GM21529 (cell line): ENCODE data around the gene MMUT.
A peak's percentile ranks its signal among the peaks of the same experiment; 100 is the strongest.
"Not testable (repeated sequence)": the region's sequence is repeated elsewhere in the genome, so short reads cannot be mapped to it uniquely, and the experiment has no call there.

Source experiments
- ATAC-seq: cut with Tn5 transposase; IDR thresholded peaks from one replicate; pipeline ENCODE4 v1.9.1; 2021; ENCODE audit not compliant: unreplicated experiment

MMUT gene

DNA sequence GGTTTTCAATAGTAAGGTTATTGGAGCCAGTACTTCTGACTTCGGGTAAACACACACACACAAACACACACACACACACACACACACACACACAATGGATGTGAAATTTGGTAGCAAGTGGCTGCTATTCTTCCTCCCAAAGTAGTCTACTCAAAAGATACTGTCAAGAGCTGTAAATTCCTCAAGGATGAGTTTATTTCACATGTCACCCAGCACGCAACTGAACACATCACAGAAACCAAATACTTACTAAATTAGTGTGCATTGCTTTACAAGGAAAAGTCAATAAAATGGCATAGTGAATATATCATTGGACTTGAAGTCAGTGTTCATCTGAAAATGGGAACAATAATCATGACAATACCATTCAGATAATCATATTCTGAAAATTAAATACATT lies 32.9 kb downstream of the MMUT start:
- ATAC-seq: no peak

GRCh38 chr6:49423817-49424216 lies 39.2 kb downstream of the MMUT start:
- ATAC-seq: no peak

- no peak for ATAC-seq
These were observed 46.9 kb downstream of the MMUT start for GRCh38 chr6:49416195-49416594.

GRCh38 chr6:49415358-49415757 lies 47.7 kb downstream of the MMUT start:
- ATAC-seq: no peak

DNA sequence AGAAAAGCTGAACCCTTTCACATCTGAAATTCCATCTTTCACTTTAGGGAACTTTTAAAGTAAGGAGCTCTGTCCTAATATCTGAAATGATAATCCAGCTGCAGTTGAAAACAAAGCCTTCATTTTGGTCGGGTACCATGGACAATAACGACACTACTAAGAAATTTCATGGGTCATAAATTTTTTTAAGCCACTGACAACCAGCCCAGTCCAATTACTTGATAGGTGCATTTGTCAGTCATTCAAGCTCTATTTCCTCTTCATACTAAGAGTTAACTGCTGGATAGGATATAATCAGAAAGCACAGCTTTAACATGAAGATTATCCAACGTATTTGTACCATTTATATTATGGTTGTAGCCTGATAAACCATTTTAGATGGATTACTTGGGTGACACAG lies 52.5 kb downstream of the MMUT start:
- no peak for ATAC-seq

GRCh38 chr6:49409951-49410542 lies 53.0 kb downstream of the MMUT start:
- peak; percentile 94 for ATAC-seq

DNA sequence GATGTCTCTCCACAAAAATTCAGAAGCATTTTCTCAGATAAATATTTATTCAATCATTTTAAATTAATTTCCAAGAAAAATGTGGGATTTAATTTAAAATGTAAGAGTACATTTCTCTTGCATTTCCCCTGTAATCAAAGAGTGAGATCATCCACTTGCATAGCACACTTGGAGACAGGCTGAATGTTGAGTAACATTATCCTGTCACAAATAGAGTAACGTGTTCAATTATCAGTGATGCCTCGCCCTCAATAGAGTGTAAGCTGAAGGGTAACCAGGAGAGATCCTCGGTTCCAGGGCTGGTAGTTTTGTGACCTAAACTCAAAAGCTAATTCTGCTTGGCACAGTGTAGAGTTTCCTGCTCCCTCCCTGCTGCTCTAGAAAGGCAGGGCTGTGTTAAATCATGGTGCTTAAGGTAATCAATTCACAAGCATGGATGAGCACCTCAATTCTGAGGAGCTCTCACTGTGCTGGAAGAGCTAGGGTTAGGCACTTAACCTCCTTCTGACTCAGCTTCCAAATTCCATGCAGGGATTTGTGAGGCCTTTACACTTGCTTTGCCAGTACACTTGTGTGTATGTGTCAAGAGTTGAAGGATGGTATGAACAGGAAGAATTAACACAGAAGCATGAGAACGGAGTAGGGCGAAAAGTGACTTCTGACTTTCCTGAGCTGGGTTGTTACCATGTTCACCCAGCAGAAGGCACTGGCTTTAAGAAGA lies 56.6 kb downstream of the MMUT start:
- ATAC-seq: no peak

DNA sequence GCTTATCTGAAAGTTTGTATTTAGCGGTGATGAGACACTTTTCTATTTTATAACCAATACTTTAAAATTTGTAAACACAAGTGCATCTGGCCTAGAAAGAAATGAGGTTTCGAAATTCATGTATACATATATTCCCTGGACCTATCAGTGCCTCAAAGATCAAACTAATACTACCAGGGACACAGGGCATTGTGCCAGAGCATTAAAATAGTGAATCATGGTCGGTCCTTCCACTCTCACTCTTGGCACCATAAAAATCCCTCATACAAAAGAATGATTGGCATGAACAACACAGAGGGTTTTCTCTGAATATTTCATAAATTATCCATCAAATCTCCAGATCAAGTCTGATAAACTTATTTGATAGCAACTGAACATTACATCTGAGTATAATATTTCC lies 62.0 kb downstream of the MMUT start:
- ATAC-seq: no peak

GRCh38 chr6:49386667-49387508 lies 76.2 kb downstream of the MMUT start:
- ATAC-seq: not testable (repeated sequence)

DNA sequence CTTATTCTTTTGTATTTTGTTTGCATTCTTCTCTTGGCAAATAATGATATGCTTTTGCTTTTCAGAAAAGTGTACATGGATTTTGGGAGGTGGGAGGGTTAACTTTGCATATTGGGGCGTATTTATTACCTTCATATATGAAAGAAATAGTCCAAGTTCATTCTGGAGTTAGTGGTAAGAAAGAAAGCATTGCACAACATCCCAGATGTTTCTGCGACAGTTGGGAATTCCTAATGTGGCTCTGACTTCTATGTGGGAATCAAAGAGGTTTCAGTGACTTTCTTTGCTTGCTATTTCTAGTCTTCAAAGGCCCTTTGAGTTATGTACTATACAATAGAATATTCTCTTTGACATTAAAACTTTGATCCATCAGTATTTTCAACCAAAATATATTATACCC lies 78.1 kb downstream of the MMUT start:
- no peak for ATAC-seq
